ENCODE results near the gene C10orf105.

The C10orf105 gene, protein sequence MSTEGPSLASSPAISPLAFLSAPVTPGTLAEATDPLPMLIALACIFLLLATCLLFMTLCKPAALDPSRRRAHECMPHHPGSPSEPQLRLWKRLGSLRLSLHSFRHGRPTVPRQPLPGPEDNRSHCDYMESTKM

DNA sequence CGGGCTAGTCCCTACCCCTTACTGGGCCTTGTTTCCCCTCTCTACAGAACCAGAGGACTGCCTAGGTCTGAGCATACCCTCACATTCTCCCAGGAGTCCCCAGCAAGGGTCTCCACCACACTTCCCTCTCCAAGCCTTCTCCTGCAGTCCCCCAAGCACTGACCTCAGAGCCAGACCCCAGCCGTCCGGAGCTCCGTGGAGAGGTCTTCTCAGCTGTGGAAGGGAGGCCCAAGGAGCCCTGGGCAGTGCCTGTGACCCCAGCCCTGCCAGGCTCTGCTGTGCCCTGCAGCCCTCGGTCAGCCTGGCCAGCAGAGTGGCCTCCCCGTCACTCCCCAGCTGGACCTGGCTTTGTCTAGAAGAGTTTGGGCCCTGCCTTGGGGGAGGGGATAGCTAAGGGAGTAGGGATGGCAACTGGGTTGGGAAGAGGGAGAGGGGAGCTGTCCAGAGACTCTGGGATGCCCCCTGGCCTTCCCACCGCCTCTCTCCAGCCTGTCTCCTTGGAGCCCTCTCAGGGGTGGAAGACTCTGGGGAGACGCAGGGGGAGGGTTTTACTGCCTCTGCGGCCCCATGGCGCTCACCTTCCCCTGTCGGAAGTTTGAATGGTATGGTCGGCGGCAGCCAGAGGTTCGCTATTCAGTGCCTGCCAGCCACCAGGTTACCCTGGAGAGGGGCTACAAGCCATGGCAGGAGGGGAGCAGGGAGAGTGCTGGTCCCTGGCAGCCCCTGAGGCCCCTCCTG is at the start of gene C10orf105:
TSS of gene C10orf105 (minus strand) at position 315 of the 738 bp plus-strand sequence. CDS start 3,441 bp downstream, outside the sequence.
- no peak for DNase-seq (ENCODE audit: low read depth in 2 of 2, low spot score in 1 of 2)

DNA sequence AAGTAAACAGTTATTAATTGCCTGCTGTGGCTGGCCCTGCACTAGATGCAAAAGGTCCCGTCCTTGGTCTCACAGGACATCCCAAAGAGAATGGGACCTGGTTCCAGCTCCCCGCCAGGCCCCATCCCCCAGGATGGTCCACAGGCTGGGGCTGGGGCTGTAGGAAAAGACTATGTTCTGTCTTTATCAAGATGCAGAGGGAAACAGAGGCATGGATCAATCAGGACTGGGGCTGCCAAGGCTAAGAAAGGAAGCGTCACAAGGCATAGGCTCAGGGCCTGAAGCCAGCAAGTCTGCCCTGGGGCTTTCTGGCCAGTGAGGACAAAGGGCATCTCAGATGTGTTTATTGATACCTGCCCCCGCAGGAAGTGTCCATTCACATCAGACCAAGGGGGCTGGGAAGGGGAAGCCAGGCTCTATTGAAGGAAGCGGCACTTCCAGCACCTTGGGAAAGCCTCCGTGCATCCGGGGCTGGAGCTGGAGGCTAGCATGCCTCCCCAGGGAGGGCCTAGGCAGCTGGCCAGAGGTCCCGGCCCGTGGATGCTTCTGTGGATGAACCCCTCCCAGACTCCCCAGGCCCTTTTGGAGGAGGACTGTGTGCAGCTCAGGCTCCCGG is 48.0 kb upstream of the C10orf105 start:
- DNase-seq (ENCODE audit: low read depth in 2 of 2, low spot score in 1 of 2) = no peak

DNA sequence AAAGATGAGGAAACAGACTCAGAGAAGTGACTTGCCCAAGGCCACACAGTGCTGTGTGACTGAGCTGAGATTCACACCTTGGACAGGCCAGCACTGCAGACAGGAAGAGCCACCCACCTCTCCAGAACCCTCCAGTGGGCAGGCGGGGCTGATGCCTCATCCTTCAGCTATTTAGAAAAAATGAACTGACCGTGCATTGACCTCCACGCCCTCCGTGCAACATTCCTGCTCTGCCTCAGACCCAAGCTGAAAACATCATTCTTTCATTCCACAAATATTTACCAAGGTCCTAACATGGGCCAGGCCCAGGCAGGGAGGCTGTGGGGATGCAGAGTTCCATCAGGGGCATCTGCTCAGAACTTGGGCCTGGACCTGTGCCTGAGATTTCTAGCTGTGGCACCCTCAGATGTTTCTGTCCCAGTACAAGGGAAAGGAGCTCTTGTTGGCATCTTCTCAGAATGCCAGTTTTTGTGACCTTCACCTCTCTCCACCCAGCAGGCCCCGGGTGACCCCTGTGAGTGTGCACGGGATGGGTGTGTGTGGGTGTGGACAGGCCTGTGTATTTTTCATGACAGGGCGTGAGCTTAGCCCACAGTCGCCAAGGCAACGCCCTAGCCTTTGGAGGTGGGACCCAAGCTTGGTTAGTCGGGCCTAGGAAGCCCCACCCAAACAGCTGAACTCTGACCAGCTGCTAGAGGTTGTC is 47.3 kb upstream of the C10orf105 start:
- DNase-seq (ENCODE audit: low read depth in 2 of 2, low spot score in 1 of 2) = no peak

DNA sequence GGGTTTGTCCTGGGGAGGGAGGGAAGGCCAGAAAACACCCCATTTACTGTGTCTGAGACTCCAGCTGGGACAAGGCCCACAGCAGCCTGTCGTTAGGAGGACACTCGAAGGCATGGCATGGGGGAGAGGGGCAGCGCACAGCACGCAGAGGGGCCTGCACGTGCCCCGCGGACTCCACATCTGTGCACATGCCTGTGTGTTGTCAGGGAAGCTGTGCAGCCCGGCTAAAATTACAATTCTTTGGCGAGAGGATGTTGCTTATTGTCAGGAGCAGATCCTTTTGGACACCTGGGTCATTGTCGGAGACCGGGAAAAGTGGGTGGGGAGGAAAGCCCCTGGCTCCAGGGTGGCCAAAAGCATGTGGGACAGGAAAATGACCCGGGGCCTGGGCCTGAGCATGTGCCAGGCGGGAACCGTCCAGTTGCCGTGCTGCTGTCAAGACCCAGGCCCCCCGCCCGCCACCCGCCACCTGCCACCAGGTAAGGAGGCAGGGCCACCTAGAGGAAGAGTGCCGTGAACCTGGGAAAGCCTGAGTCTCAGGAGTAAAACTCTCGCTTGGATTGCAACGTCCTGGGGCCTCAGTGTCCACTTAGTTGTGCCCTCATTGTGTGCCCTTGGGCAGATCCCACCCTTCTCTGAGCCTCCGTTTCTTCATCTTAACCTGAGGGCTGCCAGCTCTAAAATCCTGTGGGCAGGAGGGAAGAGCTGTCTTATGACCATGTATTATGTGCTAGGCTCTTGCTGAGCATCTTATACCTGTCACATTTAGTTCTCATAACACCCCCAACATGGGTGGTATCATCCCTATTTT is 46.5 kb upstream of the C10orf105 start:
- DNase-seq (ENCODE audit: low read depth in 2 of 2, low spot score in 1 of 2) = no peak

DNA sequence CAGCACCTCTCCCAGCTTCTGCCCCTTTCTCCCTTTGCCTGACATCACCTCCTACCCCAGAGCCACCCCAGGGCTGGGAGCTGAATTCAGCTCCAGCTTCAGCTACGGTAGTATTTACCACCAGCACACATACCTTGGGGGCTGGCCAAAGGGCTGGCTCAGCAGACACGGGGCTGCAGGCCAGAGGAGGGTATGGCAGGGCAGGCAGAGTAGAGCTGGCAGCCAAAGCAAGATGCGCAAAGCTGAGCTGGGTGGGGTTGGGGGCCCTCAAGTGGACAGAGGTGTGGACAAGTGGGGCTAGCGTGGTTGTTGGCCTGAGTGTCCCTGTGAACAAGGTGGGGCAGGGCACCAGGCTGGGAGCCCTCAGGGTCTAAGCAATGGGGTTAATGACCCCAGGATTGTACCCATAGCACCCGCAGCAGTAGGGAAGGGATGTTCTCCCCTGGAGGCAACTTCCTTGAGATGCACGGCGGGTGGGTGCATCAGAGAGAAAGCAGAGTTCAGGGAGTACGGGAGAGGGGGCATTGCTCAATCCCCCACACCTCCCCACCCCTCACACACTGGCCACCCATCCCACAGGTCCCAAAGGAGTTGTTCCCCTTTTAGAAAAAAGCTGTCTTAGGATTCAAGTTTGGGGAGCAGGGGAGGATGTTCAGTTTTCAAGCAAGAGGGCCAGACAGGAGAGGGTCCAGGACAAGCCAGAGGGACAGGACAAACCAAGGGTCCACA is 45.8 kb upstream of the C10orf105 start:
- DNase-seq (ENCODE audit: low read depth in 2 of 2, low spot score in 1 of 2) = no peak

DNA sequence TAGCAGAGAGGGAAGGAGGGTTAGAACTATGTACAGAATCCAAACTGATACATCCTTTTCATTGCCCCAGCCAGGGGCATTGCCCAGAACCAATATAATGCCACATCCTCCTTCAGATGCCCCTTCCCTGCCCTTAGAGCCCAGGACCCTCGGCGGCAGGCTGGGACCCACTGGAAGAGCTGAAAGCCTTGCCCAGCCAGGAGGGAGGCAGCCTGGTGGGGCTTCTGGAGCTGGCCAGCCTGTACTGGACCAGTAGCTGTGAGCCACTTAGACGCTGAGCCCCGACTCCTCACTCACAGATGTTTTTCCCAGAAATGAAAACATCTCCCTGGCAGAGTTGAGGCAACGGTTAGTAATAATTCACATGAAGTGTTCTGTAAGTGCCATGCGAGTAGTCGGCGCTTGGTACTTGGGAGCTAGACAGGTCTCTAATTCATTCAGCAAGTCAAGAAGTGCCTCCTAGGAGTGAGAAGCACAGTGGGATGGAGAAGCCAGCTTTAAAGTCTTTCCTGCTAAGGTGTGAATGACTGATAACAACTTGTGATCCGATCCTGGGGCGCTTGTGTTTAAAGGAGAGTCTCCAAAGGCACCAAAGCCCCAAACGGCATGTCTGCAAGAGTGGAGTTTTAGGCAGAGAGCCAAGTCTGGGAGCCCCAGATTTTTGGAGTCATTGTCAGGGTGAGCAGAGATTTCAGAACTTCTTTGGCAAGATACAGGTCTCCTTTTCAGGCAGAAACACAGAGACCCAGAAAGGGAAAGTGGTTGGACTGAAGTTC is 44.0 kb upstream of the C10orf105 start:
- no peak for DNase-seq (ENCODE audit: low read depth in 2 of 2, low spot score in 1 of 2)

DNA sequence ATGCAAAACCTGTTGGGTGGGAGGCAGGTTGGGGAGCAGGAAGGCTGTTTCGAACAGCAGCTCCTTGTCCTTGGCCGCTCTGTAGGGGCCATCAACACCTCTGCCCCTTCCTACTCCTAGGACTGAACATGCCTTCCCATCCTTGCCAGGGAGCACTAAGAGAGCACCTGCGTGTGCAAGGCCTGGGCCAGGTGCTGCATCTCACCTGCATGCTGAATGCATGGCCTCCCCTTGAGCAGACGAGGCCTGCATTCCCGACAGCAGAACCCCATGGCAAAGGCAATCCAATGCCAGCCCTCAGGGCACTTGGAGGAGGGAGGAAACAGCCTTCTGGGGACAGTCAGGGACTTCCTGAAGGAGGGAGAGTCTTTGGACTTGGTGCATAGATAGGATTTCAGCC is 42.7 kb upstream of the C10orf105 start:
- no peak for DNase-seq (ENCODE audit: low read depth in 2 of 2, low spot score in 1 of 2)

DNA sequence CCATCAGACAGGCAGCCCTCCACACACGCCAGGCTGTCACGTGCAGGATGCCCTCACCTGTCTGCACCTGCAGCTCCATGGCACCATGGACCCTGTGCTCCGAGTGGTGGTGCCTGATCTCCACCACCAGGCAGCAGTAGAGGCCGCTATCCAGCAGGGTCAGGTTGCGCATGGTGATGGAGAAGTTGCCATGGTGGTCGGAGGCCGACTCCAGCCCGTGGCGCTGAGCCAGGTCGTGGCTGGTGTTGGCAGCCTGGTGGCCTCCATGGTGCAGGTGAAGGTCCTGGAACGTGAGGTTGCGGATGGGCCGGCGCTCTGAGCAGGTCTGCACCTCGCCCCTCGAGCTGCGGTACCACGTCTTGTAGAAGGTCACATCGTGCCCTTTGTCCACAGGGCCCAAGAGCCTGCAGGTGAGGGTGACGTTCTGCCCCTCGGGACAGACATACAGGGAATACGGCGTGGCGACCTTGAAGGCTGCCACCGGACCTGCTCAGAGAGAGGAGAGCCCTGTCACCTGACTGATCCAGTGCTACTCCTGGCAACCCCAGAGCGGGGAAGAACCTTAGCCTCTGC is 42.0 kb upstream of the C10orf105 start:
- DNase-seq (ENCODE audit: low read depth in 2 of 2, low spot score in 1 of 2) = no peak

DNA sequence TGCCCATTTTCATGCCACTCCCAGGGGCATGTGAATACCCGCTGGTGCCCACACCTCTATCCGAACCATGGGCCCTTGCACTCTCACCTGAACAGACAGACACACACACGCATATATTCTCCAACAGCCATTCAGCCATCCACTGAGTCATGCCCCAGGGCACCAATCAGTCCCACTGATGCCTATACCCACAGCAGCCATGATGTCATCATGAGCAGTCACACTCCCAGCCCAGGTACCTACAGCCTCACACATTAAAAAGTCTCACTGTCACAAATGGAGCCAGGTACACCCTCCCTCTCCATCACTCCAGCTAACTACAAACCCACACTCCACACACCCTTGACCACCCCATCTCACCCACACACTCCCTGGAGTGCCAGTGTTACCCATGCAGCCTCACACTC is 41.5 kb upstream of the C10orf105 start:
- DNase-seq (ENCODE audit: low read depth in 2 of 2, low spot score in 1 of 2) = no peak

DNA sequence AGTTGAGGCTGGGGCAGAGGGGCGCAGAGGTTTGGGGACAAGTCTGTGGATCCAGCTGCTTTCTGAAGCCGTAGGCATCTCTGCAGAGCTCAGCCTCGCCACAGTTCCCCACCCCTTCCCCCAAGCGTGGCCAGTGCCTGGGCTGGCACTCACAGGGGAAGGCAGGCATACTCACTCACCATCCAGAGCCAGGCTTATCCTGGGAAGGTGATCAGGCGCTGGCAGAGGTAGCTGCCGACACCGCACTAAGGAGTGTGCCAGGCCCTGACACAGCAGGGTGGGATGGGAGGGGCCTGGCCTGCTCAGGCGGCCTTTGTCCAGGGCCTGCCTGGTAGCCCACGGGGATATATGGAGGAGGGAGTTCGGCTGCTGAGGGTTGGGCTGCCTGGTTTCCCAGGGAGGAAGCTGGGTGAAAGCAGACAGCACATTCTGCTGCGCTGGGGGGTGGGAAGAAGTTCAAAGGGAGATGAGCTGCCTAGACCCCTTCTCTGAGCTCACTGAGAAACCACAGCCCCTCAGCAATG is 37.9 kb upstream of the C10orf105 start:
- no peak for DNase-seq (ENCODE audit: low read depth in 2 of 2, low spot score in 1 of 2)

DNA sequence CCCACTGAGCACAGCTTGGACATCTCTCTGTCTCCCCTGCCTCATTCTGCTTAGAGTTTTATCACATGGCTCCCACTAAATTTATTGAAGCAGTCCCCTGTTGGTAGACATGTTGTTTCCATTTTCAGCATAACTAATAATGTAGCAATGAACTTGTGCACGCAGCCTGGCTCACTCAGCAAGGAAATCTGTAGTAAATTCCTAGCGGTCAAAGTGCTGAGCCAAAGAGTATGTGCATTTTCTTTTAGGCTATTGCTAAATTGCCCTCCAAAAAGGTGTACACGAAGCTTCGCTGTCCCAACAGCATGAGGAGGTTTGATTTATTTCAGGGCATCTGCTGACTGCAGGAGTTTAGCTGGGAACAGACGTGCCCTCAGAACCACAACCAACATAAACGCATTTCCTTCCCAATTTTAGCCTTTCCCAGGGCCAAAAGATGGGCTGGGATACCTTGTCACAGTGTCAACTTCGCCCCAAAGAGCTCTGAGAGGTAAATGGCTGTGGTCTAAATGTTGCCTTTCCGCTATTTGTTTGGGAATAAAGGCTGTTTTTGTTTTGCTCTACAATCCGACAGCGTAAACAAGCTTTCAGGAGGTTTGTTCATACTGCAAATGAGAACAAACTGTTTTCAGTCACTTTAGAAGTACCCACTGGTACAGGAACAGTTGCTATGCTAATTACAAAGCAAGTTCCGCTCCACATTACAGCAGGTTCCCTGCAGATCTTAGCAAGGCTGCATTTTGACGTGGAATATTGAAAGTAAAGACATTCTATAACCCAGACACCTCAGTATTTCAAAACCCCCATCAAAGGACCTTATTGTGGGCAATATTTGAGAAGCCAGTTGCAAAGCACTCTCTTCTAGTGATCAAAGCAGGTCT is 37.0 kb upstream of the C10orf105 start:
- no peak for DNase-seq (ENCODE audit: low read depth in 2 of 2, low spot score in 1 of 2)

DNA sequence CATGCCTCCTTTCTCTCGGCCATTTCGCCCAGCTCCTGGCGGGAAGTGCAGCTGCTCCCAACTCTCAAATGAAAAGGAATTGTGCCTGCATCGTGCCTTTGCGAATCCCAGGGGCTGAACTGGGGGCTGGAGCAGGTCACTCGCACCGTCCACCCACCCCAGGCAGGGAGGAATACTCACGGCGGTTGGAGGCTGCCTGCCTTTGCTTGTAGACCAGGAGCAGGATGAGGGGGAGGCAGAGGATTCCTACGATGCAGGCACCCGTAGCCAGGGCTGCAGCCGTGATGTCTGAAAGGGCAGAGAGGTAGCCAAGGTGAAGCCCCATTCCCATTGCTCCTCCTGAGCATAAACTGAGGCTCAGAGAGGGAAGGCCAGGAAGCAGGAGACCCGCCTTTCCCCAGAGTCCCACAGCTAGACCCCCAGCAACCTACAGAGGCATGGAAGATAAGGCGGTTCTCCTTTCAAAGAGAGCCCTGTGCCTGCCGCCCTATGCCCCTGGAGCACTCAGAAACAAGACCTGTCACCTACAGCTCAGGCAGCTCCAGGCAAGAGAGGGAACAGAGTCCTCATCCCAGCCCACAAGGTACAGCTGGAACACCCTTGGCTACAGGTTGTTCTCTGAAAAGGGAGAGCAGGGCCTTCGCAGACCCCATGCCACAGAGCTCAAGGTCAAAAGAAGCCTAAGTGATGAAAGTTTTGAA is 35.8 kb upstream of the C10orf105 start:
- no peak for DNase-seq (ENCODE audit: low read depth in 2 of 2, low spot score in 1 of 2)

DNA sequence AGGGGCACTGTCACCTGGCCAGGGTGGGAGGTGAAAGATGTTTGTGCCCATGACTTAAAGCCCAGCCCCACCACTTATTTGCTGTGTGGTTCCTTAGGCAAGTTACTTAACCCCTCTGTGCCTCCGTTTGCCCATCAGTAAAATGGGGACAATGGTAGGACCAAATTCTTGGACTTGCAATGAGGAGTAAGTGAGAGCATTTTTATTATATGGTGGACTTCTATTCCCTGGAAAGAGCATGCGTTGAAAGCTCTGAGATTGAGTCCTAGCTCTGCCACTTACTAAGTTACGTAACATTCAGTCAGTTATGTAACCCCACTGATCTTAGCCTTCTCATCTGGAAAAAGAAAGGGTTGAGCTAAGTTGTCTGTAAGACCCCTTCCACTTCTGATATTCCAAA is 35.0 kb upstream of the C10orf105 start:
- DNase-seq (ENCODE audit: low read depth in 2 of 2, low spot score in 1 of 2) = no peak

DNA sequence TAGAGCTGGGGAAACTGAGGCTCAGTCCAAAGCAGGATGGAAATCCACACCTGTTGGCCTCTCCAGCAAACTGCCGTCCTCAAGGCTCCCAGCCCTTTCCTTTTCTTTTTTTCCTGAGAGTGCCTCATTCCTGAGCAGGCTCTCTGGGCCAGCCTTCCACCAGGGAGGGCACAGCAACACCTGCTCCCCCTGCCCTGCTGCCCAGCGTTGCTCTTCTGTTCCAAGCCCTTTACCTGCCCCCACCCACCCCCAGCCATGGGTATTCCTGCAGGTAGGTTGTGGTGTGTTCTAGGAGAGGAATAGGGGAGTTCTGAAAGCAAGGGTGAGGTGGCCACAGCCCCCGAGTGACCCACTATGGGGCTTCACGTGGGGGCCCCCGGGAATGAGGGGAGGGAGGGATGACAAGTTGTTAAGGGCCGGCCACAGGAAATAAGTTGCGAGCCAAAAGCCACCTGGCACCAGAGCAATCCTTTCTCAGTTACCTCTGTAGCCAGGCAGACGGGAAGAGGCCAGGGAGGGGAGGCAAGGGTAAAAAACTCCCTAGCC is 34.5 kb upstream of the C10orf105 start:
- DNase-seq (ENCODE audit: low read depth in 2 of 2, low spot score in 1 of 2) = no peak

DNA sequence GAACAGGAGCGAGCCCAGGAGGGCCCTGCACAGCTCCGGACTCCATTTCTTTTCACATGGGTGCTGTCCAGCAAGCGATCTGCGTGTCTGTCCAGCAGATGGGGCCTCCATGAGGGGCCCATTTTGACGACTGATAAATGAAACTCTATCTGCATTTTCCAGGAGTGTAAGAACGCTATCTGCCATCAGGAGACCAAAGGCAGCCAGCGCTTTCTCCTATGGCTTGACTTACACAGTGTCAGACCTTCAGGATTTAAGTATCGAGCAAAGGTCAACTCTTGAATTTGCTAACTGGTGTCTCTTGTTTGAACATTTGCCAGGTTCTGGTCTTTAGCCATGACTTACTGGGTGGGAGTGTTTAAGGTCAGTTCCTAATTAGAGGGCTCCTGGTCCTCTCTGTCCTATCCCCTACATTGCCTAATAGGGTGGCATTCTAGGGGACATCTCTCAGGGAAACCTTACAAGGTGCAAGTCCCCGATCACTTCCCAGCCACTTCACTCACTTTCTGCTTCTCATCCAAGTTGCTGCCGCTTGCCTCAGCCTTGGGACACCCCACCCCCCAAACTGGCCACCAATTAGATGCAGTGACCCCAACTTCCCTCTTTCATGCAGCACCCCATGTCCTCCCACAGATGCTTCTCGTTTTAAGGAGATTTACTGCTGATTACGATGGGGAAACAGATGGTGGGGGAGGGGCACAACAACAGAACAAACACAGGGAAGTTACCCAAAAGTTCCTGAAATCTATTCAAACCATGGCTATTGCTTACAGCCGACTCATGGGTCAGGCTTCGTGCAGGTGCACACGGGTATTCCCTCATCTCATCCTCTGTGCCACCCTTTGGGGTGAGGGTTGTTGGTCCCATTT is 33.7 kb upstream of the C10orf105 start:
- DNase-seq (ENCODE audit: low read depth in 2 of 2, low spot score in 1 of 2) = no peak

DNA sequence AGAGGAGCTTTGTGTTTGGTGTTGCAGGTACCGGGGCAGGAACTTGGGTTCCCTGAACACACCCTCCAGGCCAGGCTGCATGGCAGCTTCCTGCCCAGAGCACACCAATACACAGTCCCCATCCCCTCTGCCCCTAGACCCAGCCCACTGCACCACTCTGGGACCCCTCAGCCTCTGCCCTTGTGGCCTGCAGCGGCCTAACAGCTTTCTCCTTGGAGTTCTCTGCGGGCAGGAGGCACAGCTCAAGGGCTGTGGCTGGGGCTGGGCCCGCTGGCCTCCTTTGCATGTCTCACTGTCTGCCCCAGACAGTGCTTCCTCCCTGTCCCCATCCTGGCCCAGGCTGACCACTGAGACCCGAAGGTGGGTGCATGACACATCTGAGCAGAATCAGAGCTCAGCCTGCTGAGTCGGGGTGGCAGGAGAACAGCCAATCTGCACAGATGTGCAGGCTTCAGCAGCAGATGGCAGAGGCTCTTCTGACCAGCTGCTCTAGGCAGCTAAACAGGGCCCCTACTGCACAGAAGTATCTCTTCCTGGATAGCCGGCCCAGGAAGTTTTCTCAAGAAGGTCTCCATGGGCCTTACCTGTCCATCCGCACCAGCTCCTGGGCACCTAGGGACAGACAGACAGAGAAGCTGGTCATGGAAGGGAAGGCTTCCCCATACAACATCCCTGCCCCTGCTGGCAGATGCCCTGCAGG is 33.0 kb upstream of the C10orf105 start:
- no peak for DNase-seq (ENCODE audit: low read depth in 2 of 2, low spot score in 1 of 2)
